Esophagus squamous epithelium (tissue), 4 donors: ENCODE data around the gene SEPTIN10.

Experiments
- CTCF ChIP-seq, 6 experiments: fragments of 450-650 bp in 4 of 6; fragments of 200-600 bp in 2 of 6; sonication (generic) in 2 of 6; IDR thresholded peaks; one replicate each; pipeline ENCODE4 v1.5.1; 2016 to 2019; ENCODE audit warnings: antibody characterized with exemption in 6 of 6, mild to moderate bottlenecking in 4 of 6, moderate library complexity in 4 of 6
- POLR2A ChIP-seq, 4 donors: fragments of 450-650 bp; IDR thresholded peaks; one replicate each; pipeline ENCODE4 v1.6.1; 2017; ENCODE audit warnings: antibody characterized with exemption in 4 of 4, mild to moderate bottlenecking in 4 of 4, moderate library complexity in 3 of 4

- TF ChIP-seq POLR2A (IDR thresholded peaks at IDR 0.05) (no peak), CTCF (IDR thresholded peaks at IDR 0.05) (no peak)
These were observed 94.3 kb downstream of the SEPTIN10 start for GRCh38 chr2:109519513-109519912.
